ENCODE measurements around the gene CMYA5.
"Not testable (repeated sequence)": the region's sequence is repeated elsewhere in the genome, so short reads cannot be mapped to it uniquely, and the experiment has no call there.

CMYA5 gene
- total RNA-seq = 0.24 to 1.6 (median 0.76) reads per million in 4 donors

DNA sequence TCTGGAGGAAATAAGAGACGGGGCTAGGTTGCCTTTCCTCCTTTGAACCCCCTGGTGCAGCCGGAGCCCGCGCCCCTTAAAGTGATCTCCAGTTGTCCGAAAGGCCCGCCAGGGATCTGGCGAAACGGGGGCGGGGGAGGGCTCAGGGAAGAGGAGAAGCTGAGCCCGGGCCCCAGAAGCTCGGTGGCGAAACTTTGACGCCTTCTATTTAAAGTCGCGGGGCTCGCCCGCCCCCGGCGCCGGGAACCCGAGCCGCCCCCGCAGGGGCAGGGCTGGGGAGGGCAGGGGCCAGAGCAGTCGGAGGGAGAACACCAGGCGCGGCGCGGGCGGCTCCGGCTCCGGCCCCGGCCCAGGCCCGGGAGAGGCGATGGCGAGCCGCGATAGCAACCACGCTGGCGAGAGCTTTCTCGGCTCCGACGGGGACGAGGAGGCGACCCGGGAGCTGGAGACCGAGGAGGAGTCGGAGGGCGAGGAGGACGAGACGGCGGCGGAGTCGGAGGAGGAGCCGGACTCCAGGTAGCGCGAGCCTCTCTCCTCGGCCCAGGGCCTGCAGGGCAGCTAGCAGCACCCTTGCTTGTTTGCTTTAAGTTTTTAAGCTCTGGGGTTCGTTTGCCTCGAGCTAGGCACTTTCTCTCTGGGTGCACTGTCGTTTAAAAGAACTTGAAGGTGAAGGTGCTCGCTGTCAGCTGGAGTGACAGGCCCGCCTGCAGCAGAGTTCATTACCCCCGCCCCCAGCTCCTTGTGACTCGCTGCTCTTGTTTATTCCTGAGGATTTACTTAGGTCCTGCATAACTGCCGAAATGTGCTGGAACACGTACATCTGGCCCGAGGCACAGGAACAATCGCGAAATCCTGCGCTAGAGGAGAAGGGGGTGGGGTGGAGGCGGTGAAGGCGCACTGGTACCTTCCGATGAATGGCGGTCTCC, at the start of gene CMYA5:
CMYA5 (plus strand) TSS at position 296 of the 926 bp plus-strand sequence; CDS start at position 368, 72 bp downstream.
- no peak for DNase-seq

DNA sequence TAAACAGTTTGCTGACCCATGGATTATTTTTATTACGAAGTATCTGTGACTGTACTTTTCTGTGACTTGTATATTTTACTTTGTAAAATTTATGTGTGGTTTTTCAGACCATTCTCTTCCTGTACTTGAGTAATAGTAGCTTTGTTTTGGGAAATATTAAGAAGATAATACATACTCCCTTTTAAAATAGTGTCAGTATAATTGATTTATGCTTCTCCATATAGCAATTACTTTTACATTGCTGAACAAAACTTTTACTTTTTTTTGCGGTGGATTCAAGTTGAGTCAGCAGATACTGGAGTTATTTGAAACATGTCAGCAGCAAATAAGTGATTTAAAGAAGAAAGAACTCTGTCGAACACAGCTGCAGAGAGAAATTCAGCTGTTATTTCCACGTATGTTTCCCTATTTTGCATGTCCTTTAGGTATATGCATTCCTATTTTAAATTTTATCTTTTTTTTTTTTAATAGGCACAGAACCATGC, 49.0 kb upstream of the CMYA5 start:
- no peak for DNase-seq

DNA sequence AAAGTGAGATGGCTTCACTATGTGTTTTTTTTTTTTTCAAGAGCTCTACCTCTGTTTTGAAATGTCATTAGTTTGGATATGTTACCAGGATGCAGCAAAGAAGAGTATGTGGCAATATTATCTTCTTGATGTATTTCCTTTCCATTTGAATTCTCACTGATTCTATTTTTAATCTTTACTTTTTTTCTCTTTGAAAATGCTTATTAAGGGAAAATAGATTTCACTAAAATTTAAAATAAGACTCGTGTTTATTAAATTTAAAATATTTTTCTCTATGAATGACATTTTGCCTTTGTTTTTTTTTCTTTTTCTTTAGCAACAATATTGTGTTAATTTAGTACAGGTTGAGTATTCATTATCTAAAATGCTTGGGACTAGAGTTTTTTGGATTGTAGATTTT, 48.2 kb upstream of the CMYA5 start:
- DNase-seq = no peak

GRCh38 chr5:79642210-79642609, 47.4 kb upstream of the CMYA5 start:
- no peak for DNase-seq

GRCh38 chr5:79653843-79654242, 35.8 kb upstream of the CMYA5 start:
- no peak for DNase-seq

GRCh38 chr5:79663212-79663611, 26.4 kb upstream of the CMYA5 start:
- peak in 1 of 5 donors; percentile 13 for DNase-seq

GRCh38 chr5:79666758-79667157, 22.9 kb upstream of the CMYA5 start:
- DNase-seq = no peak

- no peak for DNase-seq
These were observed 17.2 kb upstream of the CMYA5 start for GRCh38 chr5:79672392-79672791.

- DNase-seq = not testable (repeated sequence)
These were observed 13.3 kb upstream of the CMYA5 start for GRCh38 chr5:79676354-79676753.

GRCh38 chr5:79682102-79682501, 7.5 kb upstream of the CMYA5 start:
- peak in 1 of 5 donors; percentile 13 for DNase-seq

DNA sequence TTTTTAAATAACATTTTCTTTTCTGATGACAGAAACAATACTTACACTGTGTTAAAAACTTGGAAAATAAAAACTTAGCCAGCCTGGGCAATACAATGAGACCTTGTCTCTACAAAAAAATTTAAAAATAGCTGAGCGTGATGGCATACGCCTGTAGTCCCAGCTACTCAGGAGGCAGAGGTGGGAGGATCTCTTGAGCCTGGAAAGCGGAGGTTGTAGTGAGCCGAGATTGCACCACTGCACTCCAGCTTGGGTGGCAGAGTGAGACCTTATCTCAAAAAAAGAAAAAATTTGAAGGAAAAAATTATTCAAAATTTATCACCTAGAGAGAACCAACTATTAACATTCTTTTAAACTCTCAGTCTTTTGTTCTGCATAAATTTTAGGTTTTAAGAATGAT, 4.9 kb upstream of the CMYA5 start:
- no peak for DNase-seq

DNA sequence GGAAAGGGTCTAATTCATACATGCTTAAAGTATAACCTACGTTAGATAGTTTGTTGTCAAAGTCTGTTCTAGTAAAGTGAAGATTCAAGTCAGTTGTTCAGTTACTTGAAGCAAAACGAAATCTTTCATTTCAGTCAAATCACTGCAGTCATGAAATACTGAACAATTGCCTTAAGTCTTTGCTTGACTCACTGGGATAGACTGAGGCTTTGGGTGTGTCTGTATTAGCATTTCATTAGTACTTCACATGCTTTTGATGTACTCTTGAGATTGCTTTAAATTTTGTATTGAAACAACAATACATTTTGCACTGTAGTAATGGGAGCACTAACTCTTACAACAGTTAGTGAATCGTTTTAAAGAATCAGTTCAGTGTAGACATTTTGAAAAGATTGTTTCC, 4.0 kb upstream of the CMYA5 start:
- peak in 1 of 5 donors; percentile 8 for DNase-seq

DNA sequence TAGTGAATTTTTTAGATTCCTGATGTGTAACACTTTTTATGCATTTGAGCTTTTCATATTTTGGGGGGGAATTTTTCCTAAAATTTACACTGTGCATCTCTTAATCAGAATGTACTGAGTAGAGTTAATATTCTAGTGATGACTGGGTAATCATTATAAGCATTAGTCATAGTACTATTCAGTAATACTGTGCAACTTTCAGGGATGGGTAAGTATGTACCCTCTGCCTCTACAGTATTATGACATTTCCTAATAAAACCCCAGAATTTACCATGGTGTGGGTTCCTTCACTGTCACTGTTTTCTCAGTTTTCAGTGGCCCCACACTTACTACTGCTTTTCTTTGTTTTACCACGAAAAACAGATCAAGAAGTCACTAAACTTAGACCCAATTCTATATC, 2.8 kb upstream of the CMYA5 start:
- DNase-seq = no peak

DNA sequence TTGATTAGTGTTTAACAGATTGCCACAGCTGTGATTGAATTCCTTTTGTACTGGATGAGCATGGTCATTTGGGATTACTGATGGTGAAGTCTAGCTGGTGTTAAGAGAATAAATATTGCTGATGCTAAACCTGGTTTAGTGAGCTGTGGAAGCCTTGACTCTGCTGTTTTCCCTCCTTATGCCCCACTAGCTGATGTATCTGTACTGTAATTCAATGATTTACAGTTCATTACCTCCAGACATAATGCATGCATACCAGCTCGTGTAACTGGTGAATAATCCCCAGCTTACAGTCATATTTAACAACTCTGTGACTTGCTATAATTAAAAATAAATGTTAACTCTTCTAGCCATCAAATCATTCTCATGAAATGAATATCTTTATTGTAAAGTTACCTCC, 1.7 kb upstream of the CMYA5 start:
- no peak for DNase-seq

DNA sequence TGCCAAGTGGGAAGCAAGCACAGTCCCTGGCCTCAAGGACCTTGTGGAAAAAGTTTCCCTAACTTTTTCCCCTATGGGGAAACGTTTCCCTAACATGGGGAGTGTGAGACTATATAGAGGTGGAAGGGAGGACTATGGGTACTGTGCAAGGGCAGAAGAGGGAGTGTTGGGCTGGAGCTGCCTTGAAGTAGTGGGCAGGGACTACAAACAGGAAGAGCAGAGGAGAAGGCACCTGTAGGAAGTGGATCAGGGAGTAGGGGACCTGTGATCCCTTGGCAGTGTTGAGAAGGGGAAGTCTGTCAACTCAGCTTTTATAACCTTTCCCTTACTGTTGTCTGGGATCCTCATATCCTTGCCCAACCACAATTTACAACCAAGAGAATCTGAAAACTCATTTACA, 1.4 kb downstream of the CMYA5 start:
- DNase-seq = no peak

DNA sequence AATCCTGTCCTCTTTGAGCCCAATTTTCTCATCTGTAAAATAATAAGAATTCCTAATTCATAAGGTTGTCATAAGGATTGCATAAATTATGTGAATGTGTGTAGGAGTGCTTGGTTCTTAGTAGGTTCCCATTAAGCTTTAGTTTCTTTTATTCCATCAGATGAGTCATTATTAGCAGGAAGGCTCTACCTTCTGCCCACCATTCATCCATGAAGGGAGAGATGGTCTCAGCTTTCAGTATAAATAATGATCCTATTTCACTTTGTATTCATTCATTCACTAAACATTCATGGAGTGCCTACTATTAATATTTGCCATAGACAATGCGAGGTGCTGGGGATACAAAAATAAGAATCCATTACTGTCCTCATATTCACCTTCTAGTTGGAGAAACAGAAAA, 3.0 kb downstream of the CMYA5 start:
- DNase-seq = no peak

- no peak for DNase-seq
These were observed 4.5 kb downstream of the CMYA5 start for GRCh38 chr5:79694183-79694582.

DNA sequence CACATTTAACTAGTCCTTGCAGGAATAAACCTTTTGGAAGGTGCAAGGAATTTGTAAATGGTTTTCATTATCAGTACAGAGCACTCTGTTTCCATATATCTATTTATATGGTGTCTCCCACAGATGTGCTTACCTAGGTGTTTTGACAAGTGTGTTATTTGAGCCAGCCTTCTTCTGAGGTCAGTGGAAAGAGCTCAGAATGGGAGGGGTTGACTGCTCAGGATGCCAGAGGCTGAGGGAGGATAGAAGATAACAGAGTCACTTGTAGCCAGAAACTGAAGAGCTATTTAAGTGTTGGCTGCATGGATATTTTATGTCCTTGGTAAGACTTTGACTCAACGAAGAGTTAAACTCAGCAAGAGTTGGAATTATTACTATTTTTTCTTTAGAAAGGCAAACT, 5.0 kb downstream of the CMYA5 start:
- DNase-seq = no peak

- no peak for DNase-seq
These were observed 5.9 kb downstream of the CMYA5 start for GRCh38 chr5:79695526-79695925.

DNA sequence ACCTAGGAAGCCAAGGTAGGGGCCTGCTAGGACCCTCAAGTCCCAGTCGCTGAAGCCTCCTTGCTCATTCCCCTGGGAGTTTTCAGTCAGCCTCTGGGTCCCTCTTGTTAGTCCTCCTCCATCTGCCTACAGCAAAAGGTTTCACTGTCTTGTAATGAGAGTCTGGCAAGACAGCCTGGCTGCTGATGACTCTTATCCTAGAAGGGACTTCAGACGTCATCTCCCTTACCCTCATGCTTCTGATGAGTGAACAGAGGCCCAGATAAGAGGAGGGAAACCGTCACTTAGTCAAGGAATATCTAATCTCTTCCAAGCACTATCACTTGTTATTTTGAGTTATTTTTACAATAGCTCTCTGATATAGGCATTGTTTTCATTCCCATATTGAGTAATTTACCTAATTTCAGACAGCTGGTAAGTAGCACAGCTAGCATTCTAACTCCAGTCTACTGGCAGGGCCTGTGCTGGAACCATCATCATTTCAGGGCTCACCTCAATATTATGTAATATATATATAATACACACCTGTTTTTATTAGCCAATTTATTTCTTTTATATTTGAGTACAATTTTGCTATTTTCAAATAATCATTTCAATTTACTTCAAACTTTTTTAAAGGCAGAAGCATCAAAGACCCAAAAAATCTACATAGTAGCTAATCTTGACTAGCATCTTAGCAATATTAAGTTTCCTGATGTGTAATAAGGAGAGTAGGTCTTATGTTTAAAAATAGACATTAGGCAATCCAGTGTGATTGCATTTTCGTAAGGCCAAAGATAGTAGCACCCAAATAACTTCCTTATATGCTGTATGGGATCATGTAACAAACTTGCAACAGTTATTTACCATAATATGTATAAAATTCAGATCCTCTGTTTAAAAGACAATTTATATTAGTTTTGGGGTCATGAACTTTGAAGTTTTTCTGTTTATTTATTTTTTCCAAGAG, 7.9 kb downstream of the CMYA5 start:
- no peak for DNase-seq

GRCh38 chr5:79699763-79700400, 10.2 kb downstream of the CMYA5 start:
- peak in 1 of 5 donors; percentile 61 for DNase-seq

DNA sequence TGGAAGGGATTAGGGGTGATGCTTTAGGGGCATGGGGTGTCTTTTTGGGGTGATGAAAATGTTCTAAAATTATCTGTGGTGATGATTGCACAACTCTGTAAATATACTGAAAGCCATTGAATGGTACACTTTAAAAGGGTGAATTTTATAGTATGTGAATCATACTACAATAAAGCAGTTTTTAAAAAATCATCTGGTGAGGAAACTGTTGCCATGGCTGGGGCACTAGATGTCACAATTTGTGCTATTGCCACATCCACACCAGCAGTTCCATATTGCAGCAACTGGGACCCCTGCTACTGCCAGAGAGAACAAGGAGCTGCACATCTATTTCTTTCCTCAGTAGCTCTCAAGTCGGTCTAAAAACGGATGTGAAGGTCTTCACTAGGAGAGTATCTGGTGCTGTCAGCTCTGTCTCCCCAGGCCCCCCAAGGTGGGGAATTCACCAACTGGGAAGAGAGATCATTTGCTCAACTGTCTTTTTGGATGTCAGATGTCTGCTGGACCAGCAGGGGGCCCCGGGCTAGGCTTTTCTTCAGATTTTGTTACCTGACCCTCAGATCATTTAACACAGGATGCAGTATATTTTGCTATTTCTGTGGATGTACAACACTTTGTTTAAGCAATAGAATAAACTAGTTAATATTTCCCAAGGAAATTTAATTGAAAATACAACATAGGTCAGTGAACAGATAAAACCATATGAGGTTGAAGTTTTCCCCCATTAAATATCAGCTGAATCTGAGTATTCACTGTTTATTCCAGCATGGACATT, 13.2 kb downstream of the CMYA5 start:
- peak in 2 of 5 donors; percentile 18 to 33 for DNase-seq
